Retina (tissue), 1 donor: ENCODE measurements around the gene FAM89A.

Source experiments
- DNase-seq: peaks from one replicate; pipeline ENCODE4 v3.0.0-alpha.2; 2016

FAM89A gene

DNA sequence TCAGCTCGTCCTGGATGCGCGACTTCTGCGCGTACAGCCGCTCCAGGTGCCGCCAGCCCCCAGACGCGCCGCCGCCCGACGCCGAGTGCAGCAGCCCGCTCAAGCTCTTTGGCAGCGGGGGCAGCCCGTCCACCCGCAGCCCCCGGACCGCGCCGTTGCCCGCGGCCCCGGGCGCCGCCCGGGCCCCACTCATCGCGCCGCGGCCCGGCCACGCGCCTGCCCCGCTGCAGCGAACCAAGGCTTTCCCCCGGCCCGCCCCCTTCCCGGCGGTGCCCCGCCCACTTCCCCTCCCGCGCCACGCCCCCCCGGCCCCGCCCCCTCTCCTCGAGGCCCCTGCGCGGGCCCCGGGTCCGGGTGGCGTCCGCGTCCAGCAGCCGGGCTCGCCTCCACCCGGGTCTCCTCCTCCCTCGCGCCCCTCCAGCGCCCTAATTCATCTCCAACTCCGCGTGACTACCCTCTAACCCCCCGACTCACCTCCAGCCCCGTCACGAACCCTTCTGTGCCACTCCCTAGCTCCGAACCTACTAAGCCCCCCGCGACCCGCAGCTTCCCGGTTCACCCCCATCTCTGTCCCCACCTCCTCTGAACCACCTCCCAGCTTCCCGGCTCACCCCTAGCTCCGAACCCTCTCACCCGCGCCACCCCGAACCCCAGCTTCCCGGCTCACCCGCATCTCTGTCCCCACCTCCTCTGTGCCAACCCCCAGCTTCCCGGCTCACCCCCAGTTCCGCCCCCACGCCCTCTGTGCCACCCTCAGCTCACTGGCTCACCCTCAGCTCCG lies at the start of gene FAM89A:
Gene FAM89A, minus strand, starts transcription at position 236 of the 781 bp plus-strand sequence. Its CDS starts 43 bp downstream, at position 193.
- peak; percentile 46 for DNase-seq

DNA sequence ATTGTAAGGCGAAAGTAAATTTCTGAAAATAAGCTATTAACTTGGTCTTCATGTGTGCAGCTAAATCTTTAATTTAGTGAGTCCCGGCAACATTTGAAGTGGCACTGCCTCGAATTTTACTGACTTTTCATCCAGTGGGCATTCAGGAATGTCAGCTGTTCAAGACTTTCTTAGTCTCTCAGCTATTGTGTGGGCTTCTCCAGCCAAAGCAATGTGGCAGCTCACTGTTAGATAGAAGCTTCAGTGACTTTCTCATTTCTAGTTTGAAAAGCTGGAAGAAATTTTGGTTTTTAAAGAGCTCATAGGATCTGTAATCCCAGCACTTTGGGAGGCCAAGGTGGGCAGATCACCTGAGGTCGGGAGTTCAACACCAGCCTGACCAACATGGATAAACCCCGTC lies 44.3 kb upstream of the FAM89A start:
- no peak for DNase-seq

DNA sequence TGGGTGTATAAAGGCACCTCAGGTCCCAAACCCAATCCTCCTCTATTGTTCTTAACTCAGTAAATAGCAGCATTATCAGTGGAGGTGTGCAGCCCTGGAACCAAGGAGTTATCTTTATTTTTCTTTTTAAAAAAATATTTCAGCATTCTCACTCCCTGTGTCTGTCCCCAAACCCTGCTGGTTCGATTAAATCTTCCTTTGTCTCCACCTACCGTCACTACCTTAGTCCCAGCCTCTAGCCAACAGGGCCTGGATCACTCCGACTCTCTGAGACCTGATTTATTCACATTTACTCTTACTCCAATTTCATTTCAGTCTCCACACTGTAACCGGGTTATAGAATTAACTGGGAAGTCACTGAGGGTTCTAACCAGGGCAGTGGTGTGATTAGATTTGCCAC lies 39.1 kb upstream of the FAM89A start:
- DNase-seq = no peak

DNA sequence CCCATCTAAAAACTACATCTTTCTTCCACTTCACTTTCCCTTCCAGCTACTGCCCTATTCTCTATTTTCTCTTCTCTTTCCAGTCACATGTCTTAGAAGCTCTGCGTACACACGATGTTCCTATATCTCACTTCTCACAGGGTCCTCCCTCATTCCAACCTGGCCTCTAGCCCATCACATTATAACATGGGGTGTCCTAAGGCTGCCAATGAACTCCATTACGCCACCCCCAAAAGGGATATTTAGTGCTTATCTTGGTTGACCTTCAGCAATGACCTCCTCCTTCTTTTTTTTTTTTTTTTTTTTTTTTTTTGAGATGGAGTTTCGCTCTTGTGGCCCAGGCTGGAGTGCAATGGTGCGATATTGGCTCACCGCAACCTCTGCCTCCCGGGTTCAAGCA lies 38.2 kb upstream of the FAM89A start:
- DNase-seq = no peak

DNA sequence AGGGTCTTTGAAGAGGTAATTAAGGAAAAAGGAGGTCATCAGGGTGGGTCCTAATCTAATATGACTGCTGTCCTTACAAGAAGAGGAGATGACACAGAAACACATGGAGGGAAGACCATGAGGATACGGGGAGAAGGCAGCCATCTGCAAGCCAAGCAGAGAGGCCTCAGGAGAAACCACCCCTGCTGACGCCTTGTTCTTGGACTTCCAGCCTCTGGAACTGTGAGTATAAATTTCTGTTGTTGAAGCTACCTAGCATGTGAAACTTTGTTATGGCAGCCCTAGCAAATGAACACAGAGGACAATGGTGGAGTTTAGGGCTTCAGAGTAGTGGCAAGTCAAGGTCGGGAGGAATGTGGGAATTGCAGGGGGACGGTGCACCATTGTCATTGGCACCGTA lies 36.7 kb upstream of the FAM89A start:
- DNase-seq = no peak

DNA sequence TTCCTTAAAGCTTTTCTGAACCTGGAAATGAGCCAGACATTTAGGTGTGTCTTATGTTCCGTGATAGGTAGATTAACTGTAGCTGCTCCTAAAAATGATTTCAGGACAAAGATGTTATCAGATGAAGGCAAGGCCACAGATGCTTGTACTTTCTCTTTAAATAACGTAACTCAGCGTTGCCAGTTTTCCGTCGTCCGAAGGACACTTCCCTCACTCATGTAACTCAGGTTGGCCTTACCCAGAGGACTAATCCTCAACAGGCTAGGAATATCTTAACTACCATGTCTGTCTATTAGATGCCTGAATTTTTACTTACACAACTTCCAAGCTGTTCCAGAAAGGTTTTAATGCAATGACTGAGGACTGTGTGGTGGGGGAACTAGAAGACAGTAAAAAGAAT lies 35.4 kb upstream of the FAM89A start:
- DNase-seq = no peak

DNA sequence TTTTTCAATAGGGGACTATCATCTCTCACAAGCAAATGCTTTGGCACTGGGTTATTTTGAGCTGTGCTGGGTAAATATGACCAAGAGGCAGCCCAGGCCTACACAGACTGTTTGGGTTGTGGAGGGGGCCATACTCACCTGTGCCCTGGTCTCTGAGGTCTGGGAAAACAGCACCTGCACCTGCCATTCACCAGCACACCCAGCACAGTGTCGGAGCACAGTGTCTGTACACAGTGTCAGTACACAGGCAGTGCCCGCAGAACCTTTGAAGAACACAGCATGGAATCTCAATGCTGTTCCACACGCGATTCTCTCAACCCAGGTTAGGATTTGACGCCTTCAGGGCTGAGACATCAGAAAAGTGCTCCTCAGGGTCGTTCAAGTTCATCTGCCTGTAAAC lies 35.0 kb upstream of the FAM89A start:
- DNase-seq = no peak

DNA sequence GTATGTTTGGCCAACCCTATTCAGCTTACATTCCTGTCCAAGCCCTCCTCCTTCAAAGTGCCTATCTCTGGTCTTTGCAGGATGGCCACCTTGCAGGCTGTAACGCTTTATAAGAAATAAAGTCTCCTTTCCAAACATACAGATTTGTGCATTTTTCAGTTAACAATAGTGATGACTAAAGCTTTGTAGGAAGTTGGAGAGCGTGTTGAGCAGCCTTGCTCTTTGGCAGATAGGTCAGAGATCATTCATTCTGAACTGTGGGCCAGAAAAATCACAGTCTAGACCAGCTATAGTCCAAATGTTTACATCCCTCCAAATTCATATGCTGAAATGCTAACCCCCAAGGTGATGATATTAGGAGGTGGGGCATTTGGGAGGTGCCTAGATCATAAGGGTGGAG lies 34.0 kb upstream of the FAM89A start:
- no peak for DNase-seq

DNA sequence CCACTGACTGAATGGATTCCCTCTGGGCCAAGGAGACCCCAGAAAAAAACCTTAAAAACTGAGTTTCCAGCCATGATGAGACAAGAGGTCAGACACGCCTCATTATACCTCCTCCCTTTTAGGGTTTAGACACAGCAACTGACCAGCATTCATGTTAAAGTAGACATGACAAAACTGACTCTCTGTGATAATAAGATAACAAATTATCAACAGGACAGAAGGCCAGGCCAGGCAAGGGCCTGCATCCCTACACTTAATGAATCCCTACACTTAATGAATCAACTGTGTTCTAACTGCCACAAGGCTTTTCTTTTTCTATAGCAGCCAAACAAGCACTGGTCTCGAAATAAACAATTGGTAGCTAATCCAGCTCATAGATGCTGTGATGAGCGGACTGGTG lies 33.3 kb upstream of the FAM89A start:
- no peak for DNase-seq

DNA sequence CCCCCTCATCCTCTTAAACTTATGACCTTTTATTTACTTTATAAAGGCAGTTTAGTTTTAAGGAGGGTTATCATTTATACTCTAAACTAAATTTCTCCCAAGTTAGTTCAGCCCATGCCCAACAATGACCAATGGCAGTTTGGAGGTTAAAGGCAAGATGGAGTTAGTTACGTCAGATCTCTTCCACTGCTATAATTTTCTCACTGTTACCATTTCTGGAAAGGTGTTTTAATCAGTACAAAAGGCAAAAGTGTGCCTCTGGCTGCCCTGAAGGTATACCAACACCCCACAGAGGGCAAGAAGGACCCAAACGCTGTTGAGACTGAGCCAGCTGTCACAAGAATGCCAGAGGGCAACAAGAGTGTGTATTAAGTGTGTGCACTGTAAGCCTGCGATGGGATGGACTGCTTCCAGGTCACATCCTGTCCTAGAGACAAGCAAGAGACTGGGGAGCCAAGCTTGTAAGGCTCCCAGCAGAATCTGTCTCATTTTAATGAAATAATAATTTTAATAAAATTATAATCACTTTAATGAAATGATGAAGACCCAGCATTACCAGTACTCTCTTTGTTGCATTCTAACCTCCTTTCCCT lies 32.5 kb upstream of the FAM89A start:
- DNase-seq = no peak

DNA sequence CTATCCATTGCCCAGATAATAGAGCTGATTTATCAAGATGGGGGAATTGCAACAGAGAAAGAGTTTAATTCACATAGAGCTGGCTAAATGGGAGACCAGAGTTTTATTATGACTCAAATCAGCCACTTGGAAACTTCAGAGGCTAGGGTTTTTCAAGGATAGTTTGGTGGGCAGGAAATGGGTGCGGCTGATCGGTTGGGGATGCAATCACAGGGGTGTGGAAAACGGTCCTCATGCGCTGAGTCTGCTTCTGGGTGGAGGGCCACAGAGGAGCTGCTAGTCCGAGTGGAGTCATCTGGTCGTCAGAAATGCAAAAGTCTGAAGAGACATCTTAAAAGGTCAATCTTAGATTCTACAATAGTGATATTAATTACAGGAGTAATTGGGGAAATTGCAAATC lies 32.0 kb upstream of the FAM89A start:
- no peak for DNase-seq

DNA sequence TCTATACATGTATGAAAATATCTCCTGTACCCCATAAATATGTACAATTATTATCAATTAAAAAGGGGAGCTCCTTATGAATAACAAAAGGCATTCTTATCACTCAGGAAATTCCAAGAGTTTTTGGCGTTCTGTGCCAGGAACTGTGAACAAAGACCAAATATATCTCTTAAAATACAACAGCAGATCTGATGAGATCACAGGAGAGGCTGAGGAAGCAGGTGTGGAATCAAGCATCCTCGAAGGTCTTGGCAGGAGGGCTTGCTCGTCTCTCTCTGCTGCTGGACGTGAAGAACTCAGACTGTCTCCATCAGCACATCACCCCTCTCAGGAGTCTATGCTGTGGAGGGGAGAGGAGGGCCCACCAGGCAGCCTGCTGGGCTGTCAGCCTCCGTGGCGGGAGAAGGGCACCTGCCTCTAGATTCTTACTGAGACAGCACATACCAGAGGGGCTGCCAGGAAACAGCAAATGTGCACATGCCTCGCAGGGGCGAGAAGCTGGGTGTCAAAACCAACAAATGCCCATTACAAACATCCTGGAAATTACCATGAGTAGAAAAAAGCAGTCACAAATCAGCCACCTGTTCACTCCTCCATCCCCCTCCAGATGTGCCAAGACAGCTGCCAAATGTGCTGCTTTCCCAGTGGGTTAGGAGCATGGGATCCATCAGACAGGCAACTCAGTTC lies 30.8 kb upstream of the FAM89A start:
- no peak for DNase-seq

DNA sequence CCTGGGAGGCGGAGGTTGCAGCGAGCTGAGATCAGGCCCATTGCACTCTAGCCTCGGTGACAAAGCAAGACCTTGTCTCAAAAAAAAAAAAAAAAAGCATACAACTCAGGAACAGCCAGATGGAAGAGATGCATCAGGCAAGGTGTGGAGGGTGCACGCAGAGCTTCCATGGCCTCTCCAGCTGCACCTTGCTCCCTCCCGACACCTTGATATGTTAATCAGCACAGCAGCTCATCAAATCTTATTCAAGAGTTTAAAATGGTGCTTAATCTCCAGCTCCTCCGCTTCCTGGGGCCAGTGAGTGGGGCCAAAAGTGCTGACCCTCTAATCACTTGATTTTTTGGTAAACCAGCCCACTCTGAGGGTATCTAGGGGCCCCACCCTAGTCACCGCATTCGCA lies 29.3 kb upstream of the FAM89A start:
- DNase-seq = no peak

DNA sequence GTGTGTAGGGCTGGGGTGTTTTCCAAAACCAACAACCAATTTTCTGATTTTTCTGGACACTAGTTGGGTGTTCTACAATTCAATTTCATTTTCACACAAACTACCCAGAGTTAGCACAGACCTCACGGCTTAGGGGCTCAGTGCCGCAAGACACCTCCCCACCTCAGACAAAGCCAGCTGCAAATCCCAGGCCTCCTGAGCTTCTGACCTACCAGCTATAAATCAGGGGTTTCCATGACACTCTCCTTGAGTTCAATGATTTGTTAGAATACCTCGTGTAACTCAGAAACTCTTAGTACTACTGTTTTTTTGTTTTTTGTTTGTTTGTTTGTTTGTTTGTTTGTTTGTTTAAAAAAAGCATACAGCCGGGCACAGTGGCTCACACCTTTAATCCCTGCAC lies 28.7 kb upstream of the FAM89A start:
- DNase-seq = no peak

DNA sequence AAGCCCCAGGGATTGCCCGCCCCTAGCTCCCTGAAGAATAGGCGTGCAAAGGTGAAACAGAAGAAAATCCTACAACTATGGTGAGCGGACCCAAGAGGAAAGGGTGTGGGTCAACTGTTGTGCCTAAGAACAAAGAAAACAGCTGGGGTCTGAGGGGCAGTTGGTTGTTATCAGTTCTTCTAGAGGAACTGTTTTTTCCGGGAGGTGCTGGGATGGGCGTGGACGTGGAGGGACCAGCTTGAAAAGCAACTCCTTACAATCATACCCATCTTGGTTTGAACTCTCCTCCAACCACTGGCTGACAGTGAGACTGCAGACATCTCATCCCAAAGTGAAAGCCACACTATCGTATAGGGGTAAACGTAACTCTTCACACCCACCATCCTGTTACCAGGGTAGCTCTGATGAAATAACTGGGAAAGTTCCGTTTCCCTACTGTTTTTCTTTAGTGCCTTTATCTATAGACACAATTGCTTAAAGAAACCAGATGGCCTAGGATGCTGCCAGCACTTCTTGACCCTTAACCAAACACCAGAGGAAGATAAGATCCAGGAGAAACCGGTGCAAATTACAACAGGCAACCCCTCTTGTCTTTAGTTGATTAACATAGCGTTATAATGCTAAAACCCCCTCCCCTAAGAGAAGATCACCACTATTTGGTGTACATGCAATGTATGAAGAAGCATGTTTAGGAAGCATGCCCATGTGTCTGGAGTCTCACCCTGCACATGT lies 25.6 kb upstream of the FAM89A start:
- no peak for DNase-seq

DNA sequence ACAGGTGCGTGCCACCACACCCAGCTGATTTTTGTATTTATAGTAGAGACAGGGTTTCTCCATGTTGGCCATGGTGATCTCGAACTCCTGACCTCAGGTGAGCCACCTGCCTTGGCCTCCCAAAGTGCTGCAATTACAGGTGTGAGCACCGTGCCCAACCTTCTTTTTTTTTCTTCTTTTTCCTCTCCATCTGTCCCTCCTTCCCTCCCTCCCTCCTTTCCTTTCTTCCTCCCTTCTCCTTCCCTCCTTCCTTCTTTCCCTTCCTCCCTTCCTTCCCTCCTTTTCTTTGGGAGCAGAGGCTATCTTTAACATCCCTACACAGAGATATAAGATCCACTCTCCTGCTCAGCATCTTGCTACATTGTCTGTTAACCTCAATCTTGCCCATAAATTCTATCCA lies 24.4 kb upstream of the FAM89A start:
- DNase-seq = no peak

DNA sequence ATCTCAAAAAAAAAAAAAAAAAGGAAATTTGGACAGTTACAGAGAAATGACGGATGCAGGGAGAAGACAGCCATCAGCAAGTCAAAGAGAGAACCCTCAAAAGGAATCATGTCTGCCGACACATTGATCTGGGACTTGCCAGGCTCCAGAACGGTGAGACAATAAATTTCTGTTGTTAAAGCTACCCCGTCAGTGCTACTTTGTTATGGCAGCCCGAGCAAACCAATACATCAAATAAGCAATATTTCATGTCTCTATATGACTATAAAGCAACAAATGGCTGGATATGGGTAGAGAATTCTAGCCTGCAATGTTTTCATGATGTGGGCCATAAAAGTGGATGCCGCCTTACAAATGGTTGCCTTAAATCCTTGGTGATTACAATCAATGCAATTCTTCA lies 23.3 kb upstream of the FAM89A start:
- DNase-seq = no peak

DNA sequence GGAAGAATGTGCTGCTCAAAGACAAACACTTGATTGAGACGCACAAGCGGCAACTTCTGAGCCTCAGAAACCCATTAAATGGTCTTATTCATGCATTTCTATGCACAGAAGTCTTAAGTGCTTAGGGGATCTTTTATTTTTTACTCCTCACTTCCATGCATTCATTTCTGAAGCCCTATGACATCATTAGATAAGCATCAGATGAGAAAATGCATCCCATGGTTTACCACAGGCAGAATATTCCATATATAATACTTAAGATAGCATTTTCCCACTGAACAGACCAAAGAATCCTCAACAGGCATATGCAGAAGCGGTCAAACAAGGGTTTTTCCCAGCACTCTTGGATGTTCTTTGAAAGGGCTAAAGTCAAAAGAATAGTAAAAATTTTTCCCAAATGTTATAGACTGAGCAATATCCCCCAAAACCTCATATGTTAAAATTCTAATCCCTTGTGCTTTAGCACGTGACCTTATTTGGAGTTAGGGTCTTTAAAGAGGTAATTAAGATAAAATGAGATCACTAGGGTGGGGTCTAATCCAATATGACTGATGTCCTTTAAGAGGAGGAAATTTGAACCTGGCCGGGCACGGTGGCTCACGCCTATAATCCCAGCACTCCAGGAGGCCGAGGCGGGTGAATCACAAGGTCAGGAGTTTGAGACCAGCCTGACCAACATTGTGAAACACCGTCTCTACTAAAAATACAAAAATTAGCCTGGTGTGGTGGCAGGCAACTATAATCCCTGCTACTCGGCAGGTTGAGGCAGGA lies 22.6 kb upstream of the FAM89A start:
- no peak for DNase-seq

DNA sequence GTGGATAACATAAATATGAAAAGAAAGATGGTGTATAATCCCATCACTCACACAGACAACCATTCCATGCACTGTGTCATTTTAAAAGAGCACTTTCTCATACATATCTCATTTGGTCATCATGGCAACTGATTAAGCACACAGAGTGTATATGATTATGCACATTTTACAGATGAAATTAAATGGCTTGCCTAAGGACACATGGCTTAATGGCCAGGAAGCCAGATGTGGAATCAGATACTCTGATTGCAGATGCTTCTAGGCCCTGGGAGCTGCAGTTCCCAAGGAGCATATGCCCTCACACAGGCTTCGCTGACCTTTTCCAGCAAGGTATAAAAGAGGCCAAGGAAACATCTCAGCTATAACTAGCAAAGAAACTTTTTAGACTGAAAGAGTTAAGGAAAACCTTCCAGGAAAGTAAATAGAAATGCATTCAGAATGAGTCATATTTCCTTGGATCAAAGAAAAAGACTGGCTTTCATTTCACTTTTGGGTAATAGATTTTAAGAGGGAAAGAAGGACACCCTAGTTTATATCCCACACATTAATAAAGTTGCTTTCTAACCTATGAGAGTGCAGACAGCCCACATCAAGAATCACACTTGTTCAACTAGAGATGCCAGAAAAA lies 19.6 kb upstream of the FAM89A start:
- no peak for DNase-seq

DNA sequence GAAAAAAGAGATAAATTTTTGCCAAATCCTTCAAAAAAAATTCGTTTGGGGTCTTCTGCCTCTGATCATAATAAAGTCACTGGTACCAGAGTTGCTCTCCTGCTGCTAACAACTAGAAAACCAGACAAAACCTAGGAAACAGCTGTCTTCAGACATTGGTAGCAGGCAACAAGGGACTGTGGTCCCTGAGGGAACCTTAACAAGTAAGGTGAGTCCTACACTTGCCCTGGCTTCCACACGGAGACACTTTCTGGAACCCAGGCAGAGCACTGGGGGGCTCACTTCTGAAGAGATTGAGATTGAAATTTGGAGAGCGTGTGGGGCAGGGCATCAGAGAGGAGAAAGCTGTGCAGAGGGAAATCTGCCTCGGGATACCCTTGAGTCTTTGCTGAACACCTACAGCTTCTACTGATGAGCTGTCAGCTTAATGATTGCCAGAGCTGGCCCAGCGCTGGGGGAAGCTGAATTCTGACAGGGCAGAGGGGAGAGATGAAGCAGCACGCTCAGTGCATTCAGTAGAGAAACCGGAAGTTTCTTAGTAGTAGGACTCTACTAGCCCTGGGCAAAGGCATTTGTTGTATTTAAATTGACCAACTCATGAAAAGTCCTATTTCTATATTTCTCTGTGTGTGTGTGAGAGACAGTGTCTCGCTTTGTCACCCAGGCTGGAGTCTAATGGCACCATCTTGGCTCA lies 18.5 kb upstream of the FAM89A start:
- DNase-seq = no peak

DNA sequence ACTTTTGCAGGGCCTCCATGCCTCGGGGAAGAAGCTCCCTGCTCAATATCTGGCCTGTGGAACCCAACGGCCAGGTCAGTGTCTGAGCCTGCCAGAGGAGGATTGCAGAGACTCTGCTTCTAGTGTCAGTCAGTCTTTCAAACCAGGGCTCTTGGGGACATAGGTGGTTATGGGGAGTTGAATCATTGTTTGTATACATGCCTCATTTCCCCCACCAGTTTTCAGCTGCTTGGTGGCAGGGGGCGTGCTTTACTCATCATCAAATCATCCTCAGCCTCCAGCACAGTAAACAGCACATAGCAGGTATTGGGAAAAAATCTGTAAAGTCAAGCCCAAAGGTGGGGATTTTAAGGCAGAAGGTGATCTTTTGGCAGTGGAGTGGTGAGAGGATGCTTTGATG lies 17.4 kb upstream of the FAM89A start:
- no peak for DNase-seq

DNA sequence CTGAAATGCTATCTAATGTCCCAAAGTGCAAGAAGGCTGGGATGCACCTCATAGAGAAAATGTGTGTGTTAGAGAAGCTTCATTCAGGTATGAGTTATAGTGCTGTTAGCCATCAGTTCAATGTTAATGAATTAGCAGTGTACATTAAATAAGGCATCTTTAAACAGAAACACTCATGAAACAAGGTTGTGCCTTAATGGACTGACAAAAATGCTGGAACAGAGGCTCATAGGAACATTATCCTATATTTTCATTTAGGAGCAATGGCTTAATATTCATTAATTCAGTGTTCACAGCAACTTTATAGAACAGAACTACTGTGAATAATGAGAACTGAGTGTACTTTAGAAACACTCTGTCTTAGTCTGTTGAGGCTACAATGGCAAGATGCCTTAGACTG lies 15.2 kb upstream of the FAM89A start:
- no peak for DNase-seq
